Naive thymus-derived CD4-positive, alpha-beta T cell (primary cell): Measurements from ENCODE around the gene KRTAP4-6. TPM values are rescaled to one million over a fixed set of nuclear protein-coding genes. Genes with fewer than 3 reads are reported as not detected.

ENCODE experiments used
- ATAC-seq: fragments of 150-1000 bp; cut with Tn5 transposase; 2 replicates; pipeline ENCODE4 v1.10.0; 2021; ENCODE audit warnings: mild to moderate bottlenecking, moderate library complexity
- CTCF ChIA-PET: fragments of 350-600 bp; sonication (Branson Sonifier 250); formaldehyde crosslinking; loops from one replicate; lab custom pipeline; 2021; ENCODE audit warnings: antibody characterized with exemption; lab: Charles Lee
- POLR2A ChIA-PET: fragments of 350-600 bp; sonication (Branson Sonifier 250); formaldehyde crosslinking; loops from one replicate; lab custom pipeline; 2021; ENCODE audit warnings: antibody characterized with exemption, inconsistent platforms; lab: Charles Lee
- DNase-seq, 9 donors: peaks; one replicate each; pipeline versions ENCODE4 v3.0.0 to v3.0.0-alpha.2; 2020 to 2022; ENCODE audit warnings: mixed read lengths in 1 of 9
- H3K27ac ChIP-seq: one replicate; pipeline ENCODE4 v1.7.0; 2013; ENCODE audit warnings: mild to moderate bottlenecking, low read depth, low read length, moderate library complexity
- H3K27me3 ChIP-seq, 2 donors: one replicate each; pipeline ENCODE4 v1.7.0; 2013; ENCODE audit warnings: low read length in 2 of 2, mild to moderate bottlenecking in 2 of 2, moderate library complexity in 2 of 2; ENCODE audit not compliant: control insufficient read depth in 2 of 2, insufficient read depth in 2 of 2
- H3K36me3 ChIP-seq, 3 experiments: 1 replicate in 2 of 3; 2 replicates in 1 of 3; pipeline ENCODE4 v1.7.0; 2013; ENCODE audit warnings: low read length in 3 of 3, mild to moderate bottlenecking in 3 of 3, moderate library complexity in 1 of 3; ENCODE audit not compliant: insufficient read depth in 3 of 3, control insufficient read depth in 2 of 3
- H3K4me1 ChIP-seq, 2 donors: one replicate each; pipeline ENCODE4 v1.7.0; 2013; ENCODE audit warnings: low read length in 2 of 2, mild to moderate bottlenecking in 2 of 2, moderate library complexity in 1 of 2; ENCODE audit not compliant: control insufficient read depth in 2 of 2, insufficient read depth in 2 of 2
- H3K4me3 ChIP-seq: 2 replicates; pipeline ENCODE4 v1.7.0; 2013; ENCODE audit warnings: mild to moderate bottlenecking, low read length
- H3K9me3 ChIP-seq, 3 experiments: 1 replicate in 2 of 3; 2 replicates in 1 of 3; pipeline ENCODE4 v1.7.0; 2013; ENCODE audit warnings: low read length in 3 of 3; ENCODE audit not compliant: control insufficient read depth in 2 of 3
- H3K27ac Mint-ChIP-seq, 9 donors: one replicate each; pipeline ENCODE4 v1.8.0; 2020 to 2022; ENCODE audit warnings: mixed read lengths in 9 of 9, mild to moderate bottlenecking in 8 of 9, moderate library complexity in 5 of 9, inconsistent platforms in 2 of 9
- H3K27me3 Mint-ChIP-seq, 5 donors: one replicate each; pipeline ENCODE4 v1.8.0; 2021 to 2022; ENCODE audit warnings: mixed read lengths in 5 of 5, mild to moderate bottlenecking in 1 of 5
- H3K36me3 Mint-ChIP-seq, 5 donors: one replicate each; pipeline ENCODE4 v1.8.0; 2020 to 2022; ENCODE audit warnings: mixed read lengths in 5 of 5, mild to moderate bottlenecking in 3 of 5, inconsistent platforms in 1 of 5
- H3K4me1 Mint-ChIP-seq, 7 donors: one replicate each; pipeline ENCODE4 v1.8.0; 2020 to 2022; ENCODE audit warnings: mixed read lengths in 7 of 7, mild to moderate bottlenecking in 3 of 7, inconsistent platforms in 1 of 7
- H3K4me3 Mint-ChIP-seq, 10 donors: one replicate each; pipeline ENCODE4 v1.8.0; 2020 to 2022; ENCODE audit warnings: mild to moderate bottlenecking in 10 of 10, mixed read lengths in 10 of 10, moderate library complexity in 6 of 10, inconsistent platforms in 2 of 10
- H3K9me3 Mint-ChIP-seq, 11 donors: one replicate each; pipeline ENCODE4 v1.8.0; 2020 to 2022; ENCODE audit warnings: mixed read lengths in 11 of 11, mild to moderate bottlenecking in 4 of 11, inconsistent platforms in 1 of 11, moderate library complexity in 1 of 11
- intact Hi-C, 2 donors: fragments of 100-400 bp; cut with micrococcal nuclease; formaldehyde crosslinking; loops; one replicate each; pipeline ENCODE4 v1.15.1; 2023
- polyA plus RNA-seq, 2 donors: library from polyadenylated mRNA; unstranded; fragments of 300-500 nt; fragmentation: Illumina TruSeq; gene quantifications; one replicate each; pipeline ENCODE4 v1.2.3, GENCODE V29; 2021
- total RNA-seq, 6 experiments: library from RNA in 5 of 6; stranded (reverse) in 5 of 6; gene quantifications; 1 replicate in 5 of 6; 2 replicates in 1 of 6; pipeline ENCODE4 v1.2.3 and lab custom pipeline; 2021 to 2026

Gene KRTAP4-6
- total and polyA plus RNA-seq, 7 experiments from 2014 or later: not detected

- DNase-seq: no peak
- no peak overlapping the region for H3K4me3 Mint-ChIP-seq
- intact Hi-C loops: no loop called here
- CTCF ChIA-PET: interaction anchor here (0.6 kb wide), 1 partner anchor 94 kb away, joined by 6 read pairs; no protein-coding TSS in a partner anchor
- POLR2A ChIA-PET: no interaction called here
- Histone ChIP-seq H3K9me3 (no peaks in the 10 kb centered on the region), H3K4me3 (no peak overlapping the region), H3K36me3 (no peaks in the 10 kb centered on the region), H3K27ac (no peak overlapping the region), H3K4me1 (no peaks in the 10 kb centered on the region), H3K27me3 (no peaks in the 10 kb centered on the region)
- peaks cover 10 to 15% (median 11%) of the 10 kb centered on the region in 5 donors for H3K27me3 Mint-ChIP-seq
- no peak overlapping the region for H3K27ac Mint-ChIP-seq
- H3K9me3 Mint-ChIP-seq: peaks cover 0 to 8% (median 0%) of the 10 kb centered on the region in 11 donors
- peaks cover 0 to 5% (median 0%) of the 10 kb centered on the region in 5 donors for H3K36me3 Mint-ChIP-seq
- no peak for ATAC-seq
- peaks cover 0 to 20% (median 15%) of the 10 kb centered on the region in 7 donors for H3K4me1 Mint-ChIP-seq
These were observed 44.3 kb downstream of the KRTAP4-6 start for GRCh38 chr17:41096055-41096454.

Other genes starting within 250 kb of the KRTAP4-6 start
Only the 30 nearest of the 39 such genes appear.
- not detected for gene KRTAP3-3, start 146.4 kb downstream of the KRTAP4-6 start, total RNA-seq
- gene KRTAP3-3, start 146.4 kb downstream of the KRTAP4-6 start, polyA plus RNA-seq: not detected
- not detected for gene KRTAP3-2, start 140.6 kb downstream of the KRTAP4-6 start, total RNA-seq
- not detected for gene KRTAP3-2, start 140.6 kb downstream of the KRTAP4-6 start, polyA plus RNA-seq
- gene KRTAP3-1, start 131.4 kb downstream of the KRTAP4-6 start, total RNA-seq: not detected
- gene KRTAP3-1, start 131.4 kb downstream of the KRTAP4-6 start, polyA plus RNA-seq: not detected
- gene KRTAP1-5, start 113.3 kb downstream of the KRTAP4-6 start, total RNA-seq: not detected
- gene KRTAP1-5, start 113.3 kb downstream of the KRTAP4-6 start, polyA plus RNA-seq: not detected
- not detected for gene KRTAP1-4, start 110.3 kb downstream of the KRTAP4-6 start, total RNA-seq
- gene KRTAP1-4, start 110.3 kb downstream of the KRTAP4-6 start, polyA plus RNA-seq: not detected
- not detected for gene KRTAP1-3, start 105.7 kb downstream of the KRTAP4-6 start, total RNA-seq
- not detected for gene KRTAP1-3, start 105.7 kb downstream of the KRTAP4-6 start, polyA plus RNA-seq
- gene KRTAP1-1, start 99.1 kb downstream of the KRTAP4-6 start, total RNA-seq: not detected
- gene KRTAP1-1, start 99.1 kb downstream of the KRTAP4-6 start, polyA plus RNA-seq: not detected
- not detected for gene KRTAP2-1, start 93.2 kb downstream of the KRTAP4-6 start, total RNA-seq
- not detected for gene KRTAP2-1, start 93.2 kb downstream of the KRTAP4-6 start, polyA plus RNA-seq
- gene KRTAP2-2, start 85.3 kb downstream of the KRTAP4-6 start, total RNA-seq: not detected
- not detected for gene KRTAP2-2, start 85.3 kb downstream of the KRTAP4-6 start, polyA plus RNA-seq
- gene KRTAP2-3, start 80.4 kb downstream of the KRTAP4-6 start, total RNA-seq: not detected
- gene KRTAP2-3, start 80.4 kb downstream of the KRTAP4-6 start, polyA plus RNA-seq: not detected
- not detected for gene KRTAP2-4, start 74.7 kb downstream of the KRTAP4-6 start, total RNA-seq
- gene KRTAP2-4, start 74.7 kb downstream of the KRTAP4-6 start, polyA plus RNA-seq: not detected
- gene KRTAP4-7, start 56.4 kb downstream of the KRTAP4-6 start, total RNA-seq: not detected
- gene KRTAP4-7, start 56.4 kb downstream of the KRTAP4-6 start, polyA plus RNA-seq: not detected
- not detected for gene KRTAP4-8, start 42.4 kb downstream of the KRTAP4-6 start, total RNA-seq
- not detected for gene KRTAP4-8, start 42.4 kb downstream of the KRTAP4-6 start, polyA plus RNA-seq
- not detected for gene KRTAP4-16, start 38.3 kb downstream of the KRTAP4-6 start, total RNA-seq
- not detected for gene KRTAP4-16, start 38.3 kb downstream of the KRTAP4-6 start, polyA plus RNA-seq
- not detected for gene KRTAP4-9, start 35.2 kb downstream of the KRTAP4-6 start, total RNA-seq
- not detected for gene KRTAP4-9, start 35.2 kb downstream of the KRTAP4-6 start, polyA plus RNA-seq
- not detected for gene KRTAP4-11, start 22.2 kb downstream of the KRTAP4-6 start, total RNA-seq
- not detected for gene KRTAP4-11, start 22.2 kb downstream of the KRTAP4-6 start, polyA plus RNA-seq
- gene KRTAP4-12, start 16.4 kb downstream of the KRTAP4-6 start, total RNA-seq: not detected
- not detected for gene KRTAP4-12, start 16.4 kb downstream of the KRTAP4-6 start, polyA plus RNA-seq
- gene KRTAP4-5, start 9.3 kb upstream of the KRTAP4-6 start, total RNA-seq: not detected
- not detected for gene KRTAP4-5, start 9.3 kb upstream of the KRTAP4-6 start, polyA plus RNA-seq
- gene KRTAP4-4, start 20.2 kb upstream of the KRTAP4-6 start, total RNA-seq: not detected
- not detected for gene KRTAP4-4, start 20.2 kb upstream of the KRTAP4-6 start, polyA plus RNA-seq
- gene KRTAP4-3, start 27.7 kb upstream of the KRTAP4-6 start, total RNA-seq: not detected
- not detected for gene KRTAP4-3, start 27.7 kb upstream of the KRTAP4-6 start, polyA plus RNA-seq
- gene KRTAP4-2, start 37.7 kb upstream of the KRTAP4-6 start, total RNA-seq: not detected
- gene KRTAP4-2, start 37.7 kb upstream of the KRTAP4-6 start, polyA plus RNA-seq: not detected
- gene KRTAP4-1, start 44.4 kb upstream of the KRTAP4-6 start, total RNA-seq: not detected
- gene KRTAP4-1, start 44.4 kb upstream of the KRTAP4-6 start, polyA plus RNA-seq: not detected
- gene KRTAP9-1, start 49.3 kb upstream of the KRTAP4-6 start, total RNA-seq: not detected
- gene KRTAP9-1, start 49.3 kb upstream of the KRTAP4-6 start, polyA plus RNA-seq: not detected
- not detected for gene KRTAP9-2, start 86.1 kb upstream of the KRTAP4-6 start, total RNA-seq
- not detected for gene KRTAP9-2, start 86.1 kb upstream of the KRTAP4-6 start, polyA plus RNA-seq
- not detected for gene KRTAP9-3, start 91.9 kb upstream of the KRTAP4-6 start, total RNA-seq
- not detected for gene KRTAP9-3, start 91.9 kb upstream of the KRTAP4-6 start, polyA plus RNA-seq
- not detected for gene KRTAP9-8, start 97.5 kb upstream of the KRTAP4-6 start, total RNA-seq
- not detected for gene KRTAP9-8, start 97.5 kb upstream of the KRTAP4-6 start, polyA plus RNA-seq
- gene KRTAP9-4, start 109.1 kb upstream of the KRTAP4-6 start, total RNA-seq: not detected
- not detected for gene KRTAP9-4, start 109.1 kb upstream of the KRTAP4-6 start, polyA plus RNA-seq
- not detected for gene KRTAP9-9, start 114.8 kb upstream of the KRTAP4-6 start, total RNA-seq
- gene KRTAP9-9, start 114.8 kb upstream of the KRTAP4-6 start, polyA plus RNA-seq: not detected
- not detected for gene KRTAP9-6, start 124.8 kb upstream of the KRTAP4-6 start, total RNA-seq
- gene KRTAP9-6, start 124.8 kb upstream of the KRTAP4-6 start, polyA plus RNA-seq: not detected
- not detected for gene KRTAP9-7, start 135.2 kb upstream of the KRTAP4-6 start, total RNA-seq
- not detected for gene KRTAP9-7, start 135.2 kb upstream of the KRTAP4-6 start, polyA plus RNA-seq